Neural cell (in vitro differentiated cells): ENCODE results near the gene GUCA2A. TPM values are rescaled to one million over a fixed set of nuclear protein-coding genes. Genes with fewer than 3 reads are reported as not detected.

Experiments
- H2AFZ ChIP-seq: fragments of 200-600, 300-800 bp; sonication (generic), shearing (Covaris generic); 2 replicates; pipeline ENCODE4 v1.6.0; 2014; ENCODE audit warnings: low read depth, mild to moderate bottlenecking, antibody characterized with exemption, low read length, moderate library complexity
- H3F3A ChIP-seq: fragments of 200-600 bp; shearing (Covaris generic); 2 replicates; pipeline ENCODE4 v1.6.1; 2016; ENCODE audit warnings: mild to moderate bottlenecking, moderate library complexity, mixed read lengths, antibody characterized with exemption, low read length; ENCODE audit not compliant: insufficient read depth, poor library complexity, severe bottlenecking
- H3K27ac ChIP-seq: fragments of 200-600, 300-800 bp; sonication (generic), shearing (Covaris generic); 2 replicates; pipeline ENCODE4 v1.5.1; 2014; ENCODE audit warnings: mild to moderate bottlenecking, low read length, moderate library complexity
- H3K27me3 ChIP-seq: fragments of 300-800, 200-600 bp; sonication (generic), shearing (Covaris generic); 2 replicates; pipeline ENCODE4 v1.6.0; 2014; ENCODE audit warnings: mild to moderate bottlenecking, low read depth, low read length, moderate library complexity; ENCODE audit not compliant: insufficient read depth
- H3K36me3 ChIP-seq: fragments of 300-800, 200-600 bp; sonication (generic), shearing (Covaris generic); 2 replicates; pipeline ENCODE4 v1.5.1; 2014; ENCODE audit warnings: mild to moderate bottlenecking, antibody characterized with exemption, low read length, moderate library complexity; ENCODE audit not compliant: insufficient read depth
- H3K4me2 ChIP-seq: fragments of 300-800, 200-600 bp; sonication (generic), shearing (Covaris generic); 2 replicates; pipeline ENCODE4 v1.6.0; 2014; ENCODE audit warnings: mild to moderate bottlenecking, low read length
- H3K4me3 ChIP-seq: fragments of 300-800, 200-600 bp; sonication (generic), shearing (Covaris generic); 2 replicates; pipeline ENCODE4 v1.5.1; 2014; ENCODE audit warnings: mild to moderate bottlenecking, low read length, moderate library complexity
- H3K79me2 ChIP-seq: fragments of 200-600 bp; shearing (Covaris generic); replicated peaks from 2 replicates; pipeline ENCODE4 v1.6.0; 2014; ENCODE audit warnings: mild to moderate bottlenecking, low read length, moderate library complexity; ENCODE audit not compliant: insufficient read depth
- H3K9ac ChIP-seq: fragments of 300-800, 200-600 bp; sonication (generic), shearing (Covaris generic); 2 replicates; pipeline ENCODE4 v1.6.1; 2016; ENCODE audit warnings: mild to moderate bottlenecking, low read length, mixed read lengths
- H3K9me2 ChIP-seq: fragments of 200-600 bp; shearing (Covaris generic); 2 replicates; pipeline ENCODE4 v1.6.1; 2016; ENCODE audit warnings: mild to moderate bottlenecking, low read length, mixed read lengths; ENCODE audit not compliant: insufficient read depth
- H3K9me3 ChIP-seq: fragments of 200-600, 300-800 bp; sonication (generic), shearing (Covaris generic); 2 replicates; pipeline ENCODE4 v1.6.1; 2016; ENCODE audit warnings: mild to moderate bottlenecking, mixed run types, low read length, moderate library complexity, mixed read lengths
- H4K20me1 ChIP-seq: fragments of 200-600 bp; shearing (Covaris generic); 2 replicates; pipeline ENCODE4 v1.6.1; 2016; ENCODE audit warnings: mild to moderate bottlenecking, mixed run types; ENCODE audit not compliant: insufficient read depth
- CTCF ChIP-seq: fragments of 450-650 bp; IDR thresholded peaks from 2 replicates; pipeline ENCODE4 v1.5.1; 2014; ENCODE audit warnings: antibody characterized with exemption, mild to moderate bottlenecking, moderate library complexity; ENCODE audit not compliant: poor library complexity, severe bottlenecking
- EP300 ChIP-seq: fragments of 450-650 bp; conservative IDR thresholded peaks from 2 replicates; pipeline ENCODE4 v1.6.1; 2014; ENCODE audit warnings: antibody characterized with exemption, mild to moderate bottlenecking, moderate library complexity; ENCODE audit not compliant: poor library complexity, severe bottlenecking
- EZH2 ChIP-seq: fragments of 200-600, 300-800 bp; shearing (Covaris generic), sonication (generic); IDR thresholded peaks from 2 replicates; pipeline ENCODE4 v1.6.1; 2014; ENCODE audit warnings: antibody characterized with exemption, low read length, borderline replicate concordance, mild to moderate bottlenecking; ENCODE audit not compliant: insufficient read depth, poor library complexity, severe bottlenecking
- MXI1 ChIP-seq: fragments of 450-650 bp; conservative IDR thresholded peaks from 2 replicates; pipeline ENCODE4 v1.6.1; 2014; ENCODE audit warnings: antibody characterized with exemption, mild to moderate bottlenecking; ENCODE audit not compliant: poor library complexity, severe bottlenecking
- POLR2AphosphoS5 ChIP-seq: IDR thresholded peaks from 2 replicates; pipeline ENCODE4 v1.6.1; 2012
- RAD21 ChIP-seq: fragments of 450-650 bp; conservative IDR thresholded peaks from 2 replicates; pipeline ENCODE4 v1.6.1; 2014; ENCODE audit warnings: antibody characterized with exemption, mild to moderate bottlenecking, moderate library complexity
- REST ChIP-seq: IDR thresholded peaks from 2 replicates; pipeline ENCODE4 v1.6.1; 2012; ENCODE audit warnings: borderline replicate concordance
- SMC3 ChIP-seq: fragments of 450-650 bp; conservative IDR thresholded peaks from 2 replicates; pipeline ENCODE4 v1.6.1; 2014; ENCODE audit warnings: antibody characterized with exemption, mild to moderate bottlenecking, moderate library complexity; ENCODE audit not compliant: poor library complexity
- TAF1 ChIP-seq: IDR thresholded peaks from 2 replicates; pipeline ENCODE4 v1.6.1; 2012; ENCODE audit warnings: low read depth
- polyA plus RNA-seq: library from polyadenylated mRNA; depleted of rRNA; stranded (reverse); fragments of >200 nt; gene quantifications from 2 replicates; pipeline ENCODE4 v1.2.3, GENCODE V29; 2014

The GUCA2A gene
- polyA plus RNA-seq, 1 donor from 2014 or later = not detected

GRCh38 chr1:42206164-42206563 lies 41.6 kb upstream of the GUCA2A start:
- Histone ChIP-seq H3K9me2 (no peaks in the 10 kb centered on the region), H3K27ac (no peak overlapping the region), H3F3A (no peaks in the 10 kb centered on the region), H3K27me3 (no peaks in the 10 kb centered on the region), H3K79me2 (no peaks in the 10 kb centered on the region), H3K9ac (no peak overlapping the region), H4K20me1 (no peaks in the 10 kb centered on the region), H3K9me3 (no peaks in the 10 kb centered on the region), H3K4me2 (no peak overlapping the region), H3K36me3 (peaks cover 11% of the 10 kb centered on the region), H3K4me3 (no peak overlapping the region), H2AFZ (no peak overlapping the region)
- TF ChIP-seq REST (no peak), EZH2 (no peak), MXI1 (no peak), CTCF (no peak), SMC3 (no peak)

- Histone ChIP-seq H3K27ac (no peak overlapping the region), H3F3A (no peaks in the 10 kb centered on the region), H3K36me3 (peaks cover 15% of the 10 kb centered on the region), H3K4me2 (no peak overlapping the region), H3K9ac (no peak overlapping the region), H3K4me3 (no peak overlapping the region), H3K9me2 (no peaks in the 10 kb centered on the region), H3K9me3 (no peaks in the 10 kb centered on the region), H3K27me3 (no peaks in the 10 kb centered on the region), H4K20me1 (no peaks in the 10 kb centered on the region), H2AFZ (no peak overlapping the region), H3K79me2 (peaks cover 5% of the 10 kb centered on the region)
- TF ChIP-seq EP300 (no peak), POLR2AphosphoS5 (no peak), SMC3 (no peak), RAD21 (no peak), MXI1 (no peak), REST (no peak), TAF1 (no peak), EZH2 (no peak), CTCF (no peak)
Measured at GRCh38 chr1:42201986-42202385, 37.4 kb upstream of the GUCA2A start.
